Activated CD8-positive, alpha-beta memory T cell treated with anti-CD3 and anti-CD28 coated beads for 4 hours (primary cell): ENCODE measurements around the gene FBXO33.

Experiments
- DNase-seq, 2 donors: peaks; one replicate each; pipeline ENCODE4 v3.0.0-alpha.2; 2020; ENCODE audit warnings: low read depth in 2 of 2

Gene FBXO33, protein sequence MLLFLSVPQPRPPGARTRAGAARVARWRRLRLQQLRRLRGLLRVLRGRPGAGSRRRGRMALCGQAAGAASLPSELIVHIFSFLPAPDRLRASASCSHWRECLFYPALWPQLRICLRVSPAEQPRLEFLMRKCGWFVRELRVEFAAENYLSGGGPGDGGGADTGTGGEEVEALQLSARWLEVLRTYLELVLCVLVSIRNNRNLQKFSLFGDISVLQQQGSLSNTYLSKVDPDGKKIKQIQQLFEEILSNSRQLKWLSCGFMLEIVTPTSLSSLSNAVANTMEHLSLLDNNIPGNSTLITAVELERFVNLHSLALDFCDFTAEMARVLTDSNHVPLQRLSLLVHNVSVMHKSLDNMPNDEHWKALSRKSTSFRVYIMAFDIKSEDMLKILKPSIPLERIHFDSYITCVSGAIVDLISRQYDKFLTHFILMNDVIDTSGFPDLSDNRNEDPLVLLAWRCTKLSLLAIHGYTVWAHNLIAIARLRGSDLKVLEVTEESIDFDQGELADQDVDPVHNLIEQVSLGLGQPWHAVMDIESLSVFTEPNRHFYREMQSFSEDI

DNA sequence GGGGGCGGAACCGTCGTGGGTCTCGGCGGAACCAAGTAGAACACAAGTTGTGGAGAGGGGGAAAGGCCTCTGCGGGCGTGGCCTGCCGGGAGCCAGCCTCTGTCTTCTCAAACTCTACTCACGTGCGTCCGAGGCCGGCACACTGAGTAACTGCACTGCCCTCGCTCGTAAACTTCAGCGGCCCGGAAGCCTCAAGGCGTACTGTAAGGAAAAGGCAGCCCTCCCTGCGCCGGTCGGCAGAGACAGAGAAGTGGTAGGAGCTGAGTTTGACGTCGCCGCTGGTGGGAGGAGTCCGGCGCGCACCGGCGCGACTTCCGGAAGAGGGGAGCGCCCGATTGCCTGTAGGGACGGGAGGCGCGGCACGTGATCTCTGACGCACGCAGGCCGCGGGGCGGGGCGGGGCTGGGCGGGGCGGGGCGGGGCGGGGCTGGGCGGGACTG is at the start of gene FBXO33:
Gene FBXO33 (minus strand): TSS at position 255 of the 440 bp plus-strand sequence. CDS start 271 bp downstream, outside the sequence.
- peak; percentile 92 to 93 for DNase-seq

DNA sequence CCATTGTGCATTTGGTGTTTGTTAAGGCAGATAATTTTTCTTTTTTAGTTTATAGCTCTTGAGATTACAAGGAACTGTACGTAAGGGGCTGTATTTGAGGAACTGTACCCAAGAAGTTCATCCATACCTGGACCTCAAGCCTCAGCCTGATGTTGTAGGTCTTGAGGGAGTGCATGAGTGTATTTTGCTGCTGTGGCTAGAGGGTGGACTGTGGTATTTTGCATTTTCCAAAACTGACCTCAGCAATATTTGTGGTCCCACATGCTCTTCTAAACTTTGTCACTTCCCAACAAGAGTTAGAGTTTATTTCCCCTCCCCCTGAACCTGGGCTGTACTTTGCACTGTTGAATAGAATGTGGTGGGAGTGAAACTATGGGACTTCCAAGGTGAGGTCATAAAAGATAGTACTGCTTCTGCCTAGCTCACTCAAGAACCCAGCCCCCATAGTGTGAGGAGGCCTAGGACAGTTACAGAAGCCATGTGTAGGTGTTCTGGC is 42.2 kb upstream of the FBXO33 start:
- no peak for DNase-seq

DNA sequence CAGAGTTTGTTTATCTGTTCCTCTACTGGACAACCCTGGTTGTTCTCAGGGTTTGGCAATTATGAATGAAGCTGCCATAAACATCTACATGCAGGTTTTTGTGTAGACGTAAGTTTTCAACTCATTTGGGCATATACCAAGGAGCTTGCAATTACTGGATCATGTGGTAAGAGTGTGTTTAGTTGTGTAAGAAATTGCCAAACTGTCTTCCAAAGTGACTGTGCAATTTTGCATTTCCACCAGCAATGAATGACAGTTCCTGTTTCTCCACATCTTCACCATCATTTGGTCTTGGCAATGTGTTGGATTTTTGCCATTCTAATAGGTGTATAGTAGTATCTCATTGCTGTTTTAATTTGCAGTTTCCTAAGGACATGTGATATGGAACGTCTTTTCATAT is 39.8 kb upstream of the FBXO33 start:
- no peak for DNase-seq

DNA sequence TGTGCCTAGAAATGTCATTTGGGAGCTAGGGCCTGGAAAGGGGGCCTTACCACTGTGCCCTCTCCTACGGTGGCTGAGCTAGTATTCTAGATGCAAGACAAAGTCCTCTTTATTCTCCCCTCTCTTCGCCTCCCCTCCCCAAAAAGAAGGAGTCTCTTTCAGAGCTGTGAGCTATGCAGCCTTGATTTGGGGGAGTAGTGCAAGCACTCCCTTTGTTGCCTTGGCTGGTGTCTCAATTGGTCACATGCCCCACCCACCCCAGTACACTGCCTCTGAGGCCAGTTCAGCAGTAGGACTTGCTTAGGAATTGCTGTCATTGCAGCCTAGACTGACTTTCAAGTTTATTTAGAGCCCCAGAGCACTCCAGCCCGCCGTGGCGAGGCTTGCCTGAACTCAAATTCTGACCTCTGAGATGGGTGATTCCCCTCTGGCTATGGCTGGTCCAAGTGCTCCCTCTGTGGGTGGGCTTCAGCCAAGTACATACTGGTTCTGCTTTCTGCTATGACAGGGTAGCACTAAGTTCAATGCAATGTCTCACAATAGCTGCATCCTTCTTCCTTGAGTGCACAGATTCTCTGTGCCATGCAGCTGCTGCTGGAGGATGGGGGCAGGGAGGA is 37.0 kb upstream of the FBXO33 start:
- no peak for DNase-seq

DNA sequence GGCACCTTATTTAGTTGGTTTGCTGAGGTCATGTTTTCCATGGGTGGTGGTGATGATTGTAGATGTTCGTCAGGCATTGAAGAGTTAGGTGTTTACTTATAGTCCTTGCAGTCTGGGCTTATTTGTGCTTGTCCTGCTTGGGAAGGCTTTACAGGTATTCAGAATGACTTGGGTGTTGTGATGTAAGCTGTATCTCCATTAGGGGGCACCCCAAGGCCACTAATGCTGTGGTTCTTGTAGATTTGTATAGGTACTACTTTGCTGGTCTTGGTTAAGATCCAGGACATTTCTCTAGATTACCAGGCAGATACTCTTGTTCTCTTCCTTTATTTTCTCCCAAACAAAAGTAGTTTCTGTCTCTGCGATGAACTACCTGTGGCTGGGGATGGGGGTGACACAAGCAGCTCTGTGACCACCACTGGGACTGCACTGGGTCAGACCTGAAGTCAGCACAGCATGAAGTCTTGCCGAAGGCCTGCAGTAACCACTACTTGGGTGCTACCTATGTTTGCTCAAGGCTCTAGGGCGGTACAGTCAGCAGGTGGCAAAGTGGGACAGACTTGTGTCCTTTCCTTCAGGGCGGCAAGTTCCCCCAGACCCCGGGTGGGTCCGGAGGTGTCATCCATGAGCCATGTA is 35.8 kb upstream of the FBXO33 start:
- no peak for DNase-seq

DNA sequence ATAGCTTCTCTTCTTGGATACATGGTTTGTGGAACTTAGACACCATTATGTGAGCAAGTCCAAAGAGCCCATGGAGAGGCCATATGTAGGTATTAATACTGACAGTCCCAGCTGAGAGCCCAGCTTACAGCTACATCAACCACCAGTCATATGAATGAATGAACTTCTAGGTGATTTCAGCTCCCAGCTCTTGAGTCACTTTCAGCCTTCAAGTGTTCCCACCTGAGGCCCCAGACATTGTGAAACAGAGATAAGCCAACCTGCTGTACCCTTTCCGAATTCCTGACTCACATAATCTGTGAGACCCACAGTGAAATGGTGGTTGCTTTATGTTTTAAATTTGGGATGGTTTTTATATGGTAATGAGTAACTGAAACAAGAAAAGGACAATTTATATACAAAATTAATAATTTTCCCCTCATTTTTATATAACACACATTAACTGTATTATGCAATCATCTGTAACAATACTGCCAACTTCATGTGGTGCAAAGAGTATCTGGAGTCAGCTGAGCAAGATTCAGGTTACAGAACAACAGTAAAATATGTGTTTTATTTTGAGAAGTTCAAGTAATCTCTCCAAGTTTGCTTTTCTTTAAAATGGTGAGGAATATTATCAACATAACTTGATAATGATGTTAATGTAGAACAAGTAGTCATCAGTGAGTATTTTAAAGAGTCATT is 27.7 kb upstream of the FBXO33 start:
- DNase-seq: no peak

DNA sequence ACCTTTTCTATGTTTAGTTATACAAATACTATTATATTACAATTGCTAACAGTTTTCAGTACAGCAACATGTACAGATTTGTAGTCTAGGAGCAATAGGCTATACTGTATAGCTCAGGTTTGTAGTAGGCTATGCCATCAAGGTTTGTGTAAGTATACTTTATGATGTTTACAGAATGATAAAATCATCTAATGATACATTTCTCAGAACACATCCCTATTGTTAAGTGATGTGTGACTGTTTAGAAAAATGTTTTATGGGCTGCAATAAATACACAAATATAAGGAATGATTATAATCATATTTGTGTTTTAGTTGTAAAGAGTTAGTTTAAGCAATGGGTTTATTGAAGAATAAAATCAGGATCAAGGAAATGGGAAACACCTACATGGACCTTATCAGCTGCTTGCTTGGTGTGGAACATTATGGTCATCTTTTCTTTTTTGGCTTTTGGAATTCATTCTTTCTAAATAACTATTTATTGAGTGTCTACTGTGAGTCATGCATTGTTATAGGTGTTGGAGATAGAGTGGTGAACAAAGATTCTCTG is 24.5 kb upstream of the FBXO33 start:
- no peak for DNase-seq

DNA sequence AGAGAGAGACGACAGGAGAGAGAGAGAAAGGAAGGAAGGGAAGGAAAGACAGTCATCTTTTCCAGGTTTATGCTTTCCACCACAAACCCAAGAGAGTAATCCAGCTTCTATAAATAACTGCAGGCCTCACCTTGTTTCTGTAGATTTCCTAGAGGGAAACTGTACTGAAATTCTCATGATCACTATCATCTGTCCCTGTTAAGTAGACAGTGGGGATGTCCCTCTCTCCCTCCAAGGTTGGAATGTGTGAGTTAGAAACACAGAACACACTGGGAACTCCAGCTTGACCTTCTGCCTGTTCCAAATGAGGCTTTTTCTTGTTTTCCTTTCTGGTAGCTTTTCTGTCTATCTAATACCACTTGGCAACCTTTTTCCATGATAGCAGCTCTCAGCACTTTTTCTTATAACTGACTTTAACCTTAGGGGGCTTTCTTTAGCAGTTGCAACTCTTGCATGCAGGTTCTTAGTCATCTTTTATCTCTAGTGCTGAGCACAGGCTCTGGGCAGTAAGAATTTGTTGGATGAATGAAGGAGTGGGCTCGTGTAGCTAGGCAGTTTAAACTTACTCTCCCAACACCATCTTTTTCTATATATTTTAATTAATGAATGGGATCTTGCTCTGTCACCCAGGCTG is 22.8 kb upstream of the FBXO33 start:
- no peak for DNase-seq

DNA sequence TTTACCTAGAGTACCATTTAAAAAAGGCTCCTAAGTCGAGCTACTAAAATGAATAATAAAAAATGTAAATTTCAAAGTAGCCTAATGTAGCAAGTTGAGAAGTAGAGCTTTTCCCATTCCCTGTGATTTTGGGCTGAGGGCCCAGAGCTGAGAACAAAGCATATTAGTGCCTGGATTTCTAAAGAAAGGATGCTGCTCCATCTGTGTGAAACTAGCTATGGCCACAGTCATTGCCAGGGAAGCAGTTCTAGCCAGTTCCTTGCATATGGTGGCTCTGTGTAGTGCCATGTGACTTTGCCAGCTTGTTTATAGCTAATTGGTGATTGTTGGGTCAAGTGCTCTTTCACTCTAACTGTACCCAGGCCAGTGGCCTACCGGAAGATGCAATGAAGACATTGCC is 20.4 kb upstream of the FBXO33 start:
- DNase-seq: no peak

DNA sequence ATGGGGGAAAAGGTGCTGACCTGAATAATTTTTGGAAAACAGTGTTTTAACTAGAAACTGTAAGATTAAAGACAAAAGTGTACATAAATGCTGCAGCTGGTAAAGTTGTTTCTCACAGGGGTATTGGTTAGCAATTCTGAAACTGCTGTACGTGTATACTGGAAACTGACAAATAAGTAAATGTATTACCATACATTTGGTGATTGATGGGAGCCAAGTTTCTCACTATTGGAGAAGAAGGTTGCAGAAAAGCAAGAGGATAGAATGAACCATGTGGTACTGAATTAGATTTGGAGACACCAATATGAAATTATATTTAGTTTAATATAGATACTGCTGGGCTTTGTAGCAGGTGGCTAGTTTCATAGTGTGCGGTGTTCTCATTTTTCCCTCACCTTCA is 19.6 kb upstream of the FBXO33 start:
- no peak for DNase-seq

DNA sequence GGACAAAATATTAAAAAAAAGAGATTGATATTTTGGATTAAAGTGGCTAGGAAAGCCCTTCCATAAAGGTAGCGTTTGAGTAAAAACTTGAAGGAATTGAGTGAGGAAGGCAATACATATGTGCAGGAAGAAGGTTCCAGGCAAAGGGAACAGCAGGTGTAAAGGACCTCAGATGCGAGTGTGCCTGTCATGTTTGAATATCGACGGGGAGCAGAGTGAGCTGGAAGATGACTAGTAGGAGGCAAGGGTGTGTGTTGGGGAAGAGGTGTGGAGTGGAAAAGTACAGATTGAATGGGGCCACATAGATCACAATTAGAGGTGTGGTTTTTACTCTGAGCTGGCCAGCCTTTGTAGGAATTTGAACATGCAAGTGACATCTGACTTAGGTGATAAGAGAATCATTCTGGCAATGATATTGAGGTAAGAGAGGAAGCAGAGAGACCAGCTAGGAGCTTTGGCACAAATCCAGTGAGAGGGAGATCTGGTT is 15.0 kb upstream of the FBXO33 start:
- no peak for DNase-seq

DNA sequence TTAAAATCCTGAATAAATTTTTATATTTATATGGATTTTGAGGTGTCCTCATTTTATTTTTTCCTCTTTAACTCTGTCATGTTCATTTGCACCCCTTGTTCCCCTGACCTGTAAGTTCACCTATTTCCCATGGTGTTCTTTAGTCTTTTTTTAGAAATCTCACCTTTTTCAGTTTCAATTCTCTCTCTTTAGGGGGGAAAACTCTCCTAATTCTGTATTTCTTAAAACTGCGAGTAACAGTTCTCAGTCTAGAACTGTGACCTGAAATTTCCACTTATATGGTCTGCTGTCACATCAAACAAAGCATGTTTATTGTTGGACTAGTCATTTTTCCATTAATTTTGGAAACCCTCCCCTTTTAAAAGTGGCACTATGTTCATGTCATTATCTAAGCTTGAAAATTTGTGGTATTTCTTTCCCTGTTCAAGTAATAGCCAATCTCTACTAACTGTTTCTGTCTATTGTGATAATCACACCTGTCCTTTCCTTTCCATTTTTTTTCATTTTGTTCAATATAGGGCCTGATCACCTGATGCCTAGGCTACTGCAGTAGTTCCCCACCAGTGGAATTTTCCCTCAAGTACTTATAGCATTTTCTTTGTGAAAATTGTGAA is 14.0 kb upstream of the FBXO33 start:
- no peak for DNase-seq

DNA sequence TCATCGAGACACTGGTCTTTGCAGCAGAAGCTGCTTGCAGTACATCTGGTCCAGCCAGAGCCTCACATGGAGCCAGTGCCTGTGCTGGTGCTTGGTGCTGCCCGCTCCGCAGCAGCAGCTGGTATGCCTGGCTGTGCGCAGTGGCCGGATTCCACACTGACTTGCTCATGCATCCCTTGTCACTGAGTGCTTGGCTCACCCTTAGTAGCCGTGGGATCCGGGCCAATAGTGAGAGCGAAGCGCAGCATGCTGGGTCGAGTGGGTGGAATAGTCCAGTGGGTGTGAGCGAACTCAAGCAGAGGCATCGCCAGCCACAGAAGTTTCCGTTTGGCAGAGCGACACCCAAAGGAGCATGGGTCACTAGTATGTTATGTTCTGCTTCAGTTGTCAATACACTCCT is 10.1 kb upstream of the FBXO33 start:
- no peak for DNase-seq

DNA sequence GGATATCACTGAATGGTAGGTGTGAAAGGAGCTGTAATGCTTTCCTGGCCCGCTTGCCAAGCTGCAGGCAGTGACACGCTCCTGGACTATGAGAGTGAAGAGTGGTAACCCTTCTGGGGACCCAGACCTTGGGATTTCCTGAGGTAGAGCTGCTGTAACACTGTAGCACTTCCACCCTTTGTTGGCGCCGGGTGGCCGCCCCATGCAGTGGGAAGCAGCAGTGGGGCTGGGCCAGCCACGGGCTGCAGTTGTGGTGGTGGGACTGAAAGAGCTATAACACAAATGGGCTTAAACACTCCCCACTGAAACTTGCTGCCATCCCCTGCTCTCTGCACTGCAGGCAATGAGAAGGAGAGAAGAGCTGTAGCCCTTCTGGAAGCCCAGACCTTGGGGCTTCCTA is 9.6 kb upstream of the FBXO33 start:
- DNase-seq: no peak

DNA sequence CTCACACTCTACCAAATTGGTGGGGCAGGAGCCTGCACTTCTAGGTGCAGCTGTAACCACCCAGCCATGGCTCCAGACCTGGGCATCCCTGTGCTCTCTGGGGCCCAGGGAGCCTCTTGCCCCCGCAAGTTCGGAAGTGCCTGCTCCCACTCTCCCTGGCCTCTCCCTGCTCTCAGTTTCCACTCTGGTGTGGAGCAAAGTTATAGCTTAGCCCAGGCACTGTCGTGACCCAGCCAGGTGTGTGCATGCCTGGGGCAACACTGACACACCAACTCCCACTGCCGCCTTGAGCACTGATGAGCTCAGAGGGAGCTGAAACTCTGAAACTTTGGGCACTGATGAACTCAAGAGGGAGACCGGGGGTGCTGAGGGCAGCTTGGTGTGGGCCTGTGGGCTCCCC is 8.7 kb upstream of the FBXO33 start:
- DNase-seq: no peak

DNA sequence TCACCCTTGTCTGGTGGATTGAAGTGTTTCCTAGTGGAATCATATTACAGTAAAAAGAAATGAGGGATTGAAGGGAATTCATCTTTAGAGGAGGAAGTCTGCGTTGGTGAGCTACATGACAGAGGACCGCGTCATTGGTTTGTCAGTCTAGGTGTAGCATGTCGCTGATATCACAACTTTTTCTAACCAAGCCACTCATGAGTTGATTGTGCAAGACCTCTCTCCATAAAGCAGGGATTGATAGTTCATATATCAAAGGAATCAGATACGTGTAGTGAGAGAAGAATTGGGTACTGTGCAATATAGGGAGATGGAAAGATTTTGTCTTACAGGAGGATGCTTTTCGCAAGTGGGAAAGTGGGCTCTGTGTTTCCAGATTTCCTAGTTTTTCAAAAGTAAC is 3.0 kb upstream of the FBXO33 start:
- DNase-seq: no peak

DNA sequence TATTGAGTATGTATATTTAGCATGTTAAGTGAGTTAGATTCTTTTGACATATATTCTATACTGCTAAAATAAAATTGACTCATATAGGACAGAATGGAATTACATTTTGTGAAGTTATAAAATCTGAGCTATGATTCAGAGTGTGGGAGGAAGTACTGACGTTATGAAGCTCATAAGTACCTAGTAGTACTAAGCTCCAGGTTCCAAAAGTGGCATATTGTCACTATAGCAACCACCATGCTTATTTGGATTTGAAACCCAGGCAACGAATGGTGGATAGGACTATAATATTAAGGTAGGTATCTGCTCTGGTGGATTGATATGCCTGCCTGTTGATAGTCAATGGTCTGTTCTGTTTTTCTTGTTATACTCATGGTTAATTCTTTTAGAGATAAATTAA is 2.2 kb upstream of the FBXO33 start:
- no peak for DNase-seq

DNA sequence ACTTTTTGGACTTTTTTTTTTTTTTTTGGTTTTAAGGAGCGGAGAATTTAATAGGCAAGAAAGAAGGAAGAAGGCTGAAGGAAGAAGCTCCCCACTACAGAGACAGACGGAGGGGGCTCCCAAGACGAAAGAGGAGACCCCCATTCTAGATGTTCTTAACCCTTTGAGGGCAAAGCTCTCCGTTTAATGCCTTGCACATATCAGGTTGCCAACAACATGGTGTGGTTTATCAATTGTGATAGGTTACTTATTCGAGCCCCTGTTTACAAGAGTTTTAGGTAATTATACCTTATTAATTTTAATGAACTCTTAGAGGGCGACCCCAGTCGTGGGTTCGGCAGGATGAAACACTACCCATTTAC is 1.2 kb upstream of the FBXO33 start:
- no peak for DNase-seq

DNA sequence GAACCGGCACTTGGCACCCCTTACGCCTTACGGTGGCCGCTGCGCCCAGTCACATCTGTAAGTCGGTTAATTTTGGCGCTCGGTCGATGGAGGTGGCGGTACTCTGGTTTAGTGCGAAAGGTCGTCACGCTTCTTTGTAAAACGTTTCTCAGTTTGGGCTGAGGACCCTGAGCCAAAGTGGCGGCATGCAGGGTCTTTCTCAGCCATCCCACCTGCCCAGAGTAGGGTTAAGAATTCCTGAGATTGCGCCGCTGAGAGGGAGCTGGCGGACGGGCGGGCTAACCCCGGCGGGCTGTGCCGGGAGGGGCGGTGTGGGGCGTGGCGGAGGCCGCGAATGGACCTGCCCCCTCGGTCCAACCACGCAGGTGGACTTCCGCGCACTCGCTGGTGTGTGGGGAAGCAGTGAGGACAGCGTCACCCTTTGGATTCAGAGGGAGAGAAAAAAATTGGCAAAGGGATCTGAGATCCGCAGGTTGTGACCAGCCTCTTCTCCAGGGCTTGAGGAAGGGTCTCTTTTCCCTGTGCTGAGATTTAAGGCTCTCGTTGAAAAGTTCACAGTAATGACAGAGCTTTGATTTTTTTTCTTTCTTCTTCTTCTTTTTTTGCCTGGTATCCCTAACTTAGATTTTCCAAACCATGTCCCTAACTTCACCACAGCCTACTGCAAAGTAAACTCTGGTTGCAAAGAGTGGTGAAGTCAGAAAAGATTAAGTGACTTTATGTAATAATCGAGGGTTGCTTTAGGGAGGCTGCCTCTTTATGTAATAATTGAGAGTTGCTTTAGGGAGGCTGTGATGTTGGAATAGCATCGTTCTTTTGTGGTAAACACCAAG is 602 bp upstream of the FBXO33 start:
- DNase-seq: peak; percentile 23 to 49
